Astrocyte (in vitro differentiated cells and primary cell): ENCODE results near the gene CXADR.

Experiments used
- EZH2 ChIP-seq: IDR thresholded peaks from 2 replicates; pipeline ENCODE4 v1.6.1; 2012; ENCODE audit warnings: mild to moderate bottlenecking, low read length, inconsistent platforms; ENCODE audit not compliant: insufficient read depth
- TF ChIP-seq, protein P1 (sequence below): IDR thresholded peaks from 2 replicates; pipeline ENCODE4 v1.5.1; 2011; ENCODE audit warnings: low read depth, mild to moderate bottlenecking, inconsistent platforms, low read length, moderate library complexity; ENCODE audit not compliant: insufficient read depth

DNA sequence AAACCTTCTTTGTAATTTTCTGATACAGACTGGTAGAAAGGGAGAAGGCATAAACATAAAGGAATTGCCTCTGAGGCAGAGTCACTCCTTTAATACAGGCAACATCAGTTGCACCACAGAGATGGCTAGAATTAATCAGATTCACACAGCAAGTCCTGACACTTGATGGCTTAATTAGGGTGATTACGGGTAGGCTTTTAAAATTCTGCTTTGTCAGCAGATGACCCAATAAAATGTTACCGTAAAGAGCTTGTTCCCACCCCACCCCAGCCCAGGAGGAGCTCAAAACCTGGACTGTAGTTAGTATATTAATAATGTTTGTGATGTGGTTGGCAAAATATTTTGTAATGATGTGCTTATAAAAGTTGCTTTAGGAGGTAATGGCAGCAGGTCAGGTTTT is 109.2 kb downstream of the CXADR start:
- TF ChIP-seq EZH2: no peak
- TF ChIP-seq, protein P1, sequence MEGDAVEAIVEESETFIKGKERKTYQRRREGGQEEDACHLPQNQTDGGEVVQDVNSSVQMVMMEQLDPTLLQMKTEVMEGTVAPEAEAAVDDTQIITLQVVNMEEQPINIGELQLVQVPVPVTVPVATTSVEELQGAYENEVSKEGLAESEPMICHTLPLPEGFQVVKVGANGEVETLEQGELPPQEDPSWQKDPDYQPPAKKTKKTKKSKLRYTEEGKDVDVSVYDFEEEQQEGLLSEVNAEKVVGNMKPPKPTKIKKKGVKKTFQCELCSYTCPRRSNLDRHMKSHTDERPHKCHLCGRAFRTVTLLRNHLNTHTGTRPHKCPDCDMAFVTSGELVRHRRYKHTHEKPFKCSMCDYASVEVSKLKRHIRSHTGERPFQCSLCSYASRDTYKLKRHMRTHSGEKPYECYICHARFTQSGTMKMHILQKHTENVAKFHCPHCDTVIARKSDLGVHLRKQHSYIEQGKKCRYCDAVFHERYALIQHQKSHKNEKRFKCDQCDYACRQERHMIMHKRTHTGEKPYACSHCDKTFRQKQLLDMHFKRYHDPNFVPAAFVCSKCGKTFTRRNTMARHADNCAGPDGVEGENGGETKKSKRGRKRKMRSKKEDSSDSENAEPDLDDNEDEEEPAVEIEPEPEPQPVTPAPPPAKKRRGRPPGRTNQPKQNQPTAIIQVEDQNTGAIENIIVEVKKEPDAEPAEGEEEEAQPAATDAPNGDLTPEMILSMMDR: no peak
